HepG2 (cell line): Measurements from ENCODE around the gene STK10. TPM values are rescaled to one million over a fixed set of nuclear protein-coding genes. Genes with fewer than 3 reads are reported as not detected.

Source experiments
- ATAC-seq: fragments of 200-7000 bp; cut with Tn5 transposase; 3 replicates; pipeline ENCODE4 v1.9.1; 2020; ENCODE audit warnings: mild to moderate bottlenecking, moderate library complexity
- BruUV-seq: library from RNA; stranded (reverse); fragments of 400-500 nt; replicated peaks from 2 replicates; lab custom pipeline; 2021; lab: Mats Ljungman, UMichigan
- CTCF ChIA-PET: fragments of 300-600 bp; formaldehyde crosslinking; extraction: SDS; loops from one replicate; lab custom pipeline; 2021; ENCODE audit warnings: low total read pairs, inconsistent platforms, low intra/inter-chr PET ratio; lab: Yijun Ruan, JAX
- POLR2A ChIA-PET: fragments of 350-600 bp; sonication (Branson Sonifier 250); formaldehyde crosslinking; loops from one replicate; lab custom pipeline; 2020; ENCODE audit warnings: antibody characterized with exemption, inconsistent platforms; lab: Yijun Ruan, JAX
- DNase-seq: peaks from one replicate; pipeline ENCODE4 v3.0.0-alpha.2; 2015; ENCODE audit warnings: low spot score
- FAIRE-seq: peaks from 3 replicates; lab custom pipeline; 2011; peaks lifted over from hg19 to GRCh38; lab: Jason Lieb, UNC
- H2AFZ ChIP-seq: one replicate; pipeline ENCODE4 v1.6.1; 2011; ENCODE audit warnings: low read length, inconsistent platforms
- H3K27ac ChIP-seq: fragments of 300-600 bp; 3 replicates; pipeline ENCODE4 v1.8.0; 2011; ENCODE audit warnings: mixed run types, mild to moderate bottlenecking, mixed read lengths, low read length, inconsistent platforms; ENCODE audit not compliant: insufficient read depth; ENCODE audit errors: extremely low read length
- H3K27me3 ChIP-seq, 2 experiments: fragments of 200-600 bp in 1 of 2; 2 replicates in 1 of 2; 3 replicates in 1 of 2; pipeline versions ENCODE4 v1.6.0 to v1.8.0; 2011; ENCODE audit warnings: low read length in 2 of 2, mild to moderate bottlenecking in 2 of 2, moderate library complexity in 2 of 2, inconsistent platforms in 1 of 2; ENCODE audit not compliant: insufficient read depth in 2 of 2, control insufficient read depth in 1 of 2
- H3K36me3 ChIP-seq, 2 experiments: fragments of 200-600 bp in 1 of 2; replicated peaks in 1 of 2; 2 replicates in 1 of 2; 3 replicates in 1 of 2; pipeline versions ENCODE4 v1.5.1 to v1.8.0; 2011; ENCODE audit warnings: low read length in 2 of 2, inconsistent platforms in 1 of 2; ENCODE audit not compliant: insufficient read depth in 2 of 2, control insufficient read depth in 1 of 2
- H3K4me1 ChIP-seq: 2 replicates; pipeline ENCODE4 v1.5.1; 2012; ENCODE audit warnings: low read length, inconsistent platforms; ENCODE audit not compliant: insufficient read depth
- H3K4me2 ChIP-seq: 2 replicates; pipeline ENCODE4 v1.6.0; 2011; ENCODE audit warnings: low read depth, low read length, inconsistent platforms
- H3K4me3 ChIP-seq, 3 experiments: fragments of 200-600 bp in 1 of 3; sonication (generic), shearing (Covaris generic) in 1 of 3; replicated peaks in 1 of 3; 2 replicates each; pipeline ENCODE4 v1.5.1; 2011 to 2016; ENCODE audit warnings: low read length in 3 of 3, inconsistent platforms in 2 of 3, low read depth in 2 of 3, mild to moderate bottlenecking in 2 of 3, control low read depth in 1 of 3, mixed read lengths in 1 of 3; ENCODE audit not compliant: insufficient read depth in 1 of 3
- H3K79me2 ChIP-seq: one replicate; pipeline ENCODE4 v1.6.1; 2011; ENCODE audit warnings: low read length, inconsistent platforms; ENCODE audit not compliant: insufficient read depth
- H3K9ac ChIP-seq: 2 replicates; pipeline ENCODE4 v1.6.0; 2011; ENCODE audit warnings: mild to moderate bottlenecking, low read depth, low read length, inconsistent platforms; ENCODE audit not compliant: insufficient read depth
- H3K9me3 ChIP-seq: 2 replicates; pipeline ENCODE4 v1.5.1; 2012; ENCODE audit warnings: mild to moderate bottlenecking, low read length
- H4K20me1 ChIP-seq: 2 replicates; pipeline ENCODE4 v1.6.0; 2011; ENCODE audit warnings: inconsistent platforms, mild to moderate bottlenecking, low read length, moderate library complexity; ENCODE audit not compliant: insufficient read depth
- ARNT2 ChIP-seq: sonication (generic); formaldehyde crosslinking; IDR thresholded peaks from 2 replicates; pipeline ENCODE4 v1.8.0; 2022; ENCODE audit warnings: mild to moderate bottlenecking, low read depth, missing genetic modification reagents, moderate library complexity
- FOXA1 ChIP-seq, 2 experiments: fragments of 450-650 bp in 1 of 2; sonication (generic) in 1 of 2; formaldehyde crosslinking in 1 of 2; IDR thresholded peaks; 2 replicates each; pipeline versions ENCODE4 v1.4.0 to v1.6.1; 2016 to 2020; ENCODE audit warnings: missing genetic modification reagents in 1 of 2
- MXD4 ChIP-seq: IDR thresholded peaks from 2 replicates; pipeline ENCODE4 v1.6.1; 2016; ENCODE audit warnings: mild to moderate bottlenecking, missing biosample characterization, missing genetic modification reagents
- NFE2 ChIP-seq: sonication (generic); formaldehyde crosslinking; IDR thresholded peaks from 2 replicates; pipeline ENCODE4 v1.4.0; 2020; ENCODE audit warnings: missing genetic modification reagents
- NFYB ChIP-seq: sonication (generic); formaldehyde crosslinking; IDR thresholded peaks from 2 replicates; pipeline ENCODE4 v1.4.0; 2020; ENCODE audit warnings: missing genetic modification reagents
- PBX3 ChIP-seq: sonication (generic); formaldehyde crosslinking; IDR thresholded peaks from 2 replicates; pipeline ENCODE4 v1.8.1; 2023; ENCODE audit warnings: missing genetic modification reagents, inconsistent platforms, borderline replicate concordance
- PHF20 ChIP-seq: sonication (generic); formaldehyde crosslinking; IDR thresholded peaks from 2 replicates; pipeline ENCODE4 v1.5.0; 2020; ENCODE audit warnings: mild to moderate bottlenecking, missing genetic modification reagents
- RFXANK ChIP-seq: IDR thresholded peaks from 2 replicates; pipeline ENCODE4 v1.6.1; 2016
- ZNF235 ChIP-seq: sonication (generic); formaldehyde crosslinking; IDR thresholded peaks from 2 replicates; pipeline ENCODE4 v1.8.1; 2023; ENCODE audit warnings: mild to moderate bottlenecking, missing genetic modification reagents, borderline replicate concordance
- ZNF335 ChIP-seq: sonication (generic); formaldehyde crosslinking; IDR thresholded peaks from 2 replicates; pipeline ENCODE4 v1.4.0; 2020; ENCODE audit warnings: missing genetic modification reagents
- ZNF770 ChIP-seq: sonication (generic); formaldehyde crosslinking; IDR thresholded peaks from 2 replicates; pipeline ENCODE4 v1.5.0; 2020; ENCODE audit warnings: mild to moderate bottlenecking, missing genetic modification reagents
- WGBS: methylation state at CpG from one replicate; pipeline ENCODE4 v1.1.6; 2017; ENCODE audit warnings: low lambda C conversion rate; 5-methylcytosine and 5-hydroxymethylcytosine counted together
- in situ Hi-C: cut with HindIII; loops from 2 replicates; pipeline ENCODE4 v1.10.0; 2017; ENCODE audit warnings: low pct_unique_long_range_greater_than_20kb; ENCODE audit not compliant: extremely low pct_ligation_motif_present
- intact Hi-C: fragments of 100-400 bp; cut with micrococcal nuclease; formaldehyde crosslinking; loops from one replicate; pipeline ENCODE4 v1.10.0; 2022; ENCODE audit not compliant: unreplicated experiment
- polyA plus RNA-seq, 8 experiments: library from polyadenylated mRNA; depleted of rRNA in 3 of 8; stranded (reverse) in 7 of 8; unstranded in 1 of 8; fragments of >200 nt; fragmentation: Illumina TruSeq in 4 of 8; extraction: Trizol in 4 of 8; gene quantifications; 2 replicates each; pipeline versions ENCODE4 v1.2.1 to v1.2.3, GENCODE V29; 2011 to 2016; ENCODE audit warnings: low read depth in 4 of 8, missing spikeins in 1 of 8, mixed read lengths in 1 of 8; ENCODE audit not compliant: insufficient read depth in 1 of 8
- total RNA-seq, 5 experiments: library from RNA; depleted of rRNA; stranded (reverse); fragments of >200 nt; fragmentation: Illumina TruSeq; extraction: Trizol; gene quantifications; 2 replicates each; pipeline ENCODE4 v1.2.3, GENCODE V29; 2016; ENCODE audit warnings: low read depth in 1 of 5

STK10 gene
- total and polyA plus RNA-seq, 2 of the 13 experiments (the other 11 are each of a cell fraction or from before 2014, with no cell fraction given) = 7.0 to 7.2 TPM

DNA sequence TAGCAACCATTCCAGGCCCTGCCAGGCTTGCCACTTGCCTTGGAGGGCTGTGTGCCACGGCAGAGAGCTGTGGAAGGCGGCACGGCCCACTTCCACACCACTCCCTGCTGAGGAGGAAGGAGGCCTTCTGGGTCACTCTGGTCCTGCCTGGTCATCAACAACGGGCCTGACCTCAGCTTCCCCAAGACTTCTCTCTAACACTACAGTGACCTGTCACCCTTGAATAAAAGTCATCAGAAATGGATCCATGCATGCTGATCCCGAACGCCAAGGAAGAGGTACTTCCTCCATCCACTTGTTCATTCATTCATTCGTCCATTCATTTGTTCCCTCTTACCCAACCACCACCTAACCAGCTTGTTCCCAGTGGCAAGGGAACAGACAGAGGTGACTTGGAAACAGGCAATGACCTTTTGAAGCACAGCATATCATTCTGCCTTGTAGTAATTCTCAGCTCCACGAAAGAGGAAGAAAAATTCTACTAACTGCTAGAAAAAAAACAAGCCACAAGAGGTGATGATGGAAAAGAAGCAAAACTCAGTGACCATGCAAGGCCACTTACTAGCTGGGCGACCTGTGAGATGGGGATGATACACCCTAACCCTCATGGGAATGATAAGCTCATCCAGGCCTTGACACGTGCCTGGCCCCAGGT, 58.6 kb downstream of the STK10 start (continued):
- TF ChIP-seq FOXA1 (IDR thresholded peaks at IDR 0.05) (no peak), FOXA1 (CRISPR knock-in tag; IDR thresholded peaks at IDR 0.05) (no peak)

DNA sequence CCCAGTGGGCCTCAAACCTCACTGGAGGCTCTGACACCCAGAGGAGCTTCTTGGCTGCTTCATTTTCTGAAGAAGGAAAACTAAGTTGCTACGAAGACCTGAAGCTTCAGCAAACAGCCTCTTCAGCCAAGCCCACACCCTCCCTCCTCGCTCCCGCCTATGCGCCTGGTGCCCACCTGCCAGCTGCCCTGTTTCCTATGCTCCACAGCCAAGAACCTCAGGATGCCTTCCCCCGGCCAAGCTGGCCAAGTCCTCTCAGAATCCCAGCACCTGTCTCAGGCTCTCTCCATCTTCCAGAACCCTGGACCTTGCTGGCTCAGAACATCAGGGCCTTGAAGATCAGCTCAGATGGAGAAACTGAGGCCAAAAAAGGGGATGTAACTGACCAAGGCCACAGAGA, 60.4 kb downstream of the STK10 start:
- WGBS = 95% methylated on average over 5 of the region's 5 CpGs
- intact Hi-C loops = no loop called here
- Histone ChIP-seq H3K36me3 (peaks cover 2 to 7% of the 10 kb centered on the region in 2 experiments; a peak in 3 of 5 replicates), H3K9me3 (no peaks in the 10 kb centered on the region), H3K4me3 (no peak overlapping the region), H3K27me3 (no peaks in the 10 kb centered on the region), H3K4me1 (no peaks in the 10 kb centered on the region), H3K9ac (no peak overlapping the region), H2AFZ (no peak overlapping the region), H3K27ac (no peak overlapping the region), H4K20me1 (no peaks in the 10 kb centered on the region), H3K79me2 (no peaks in the 10 kb centered on the region), H3K4me2 (no peak overlapping the region)
- ChIA-PET CTCF (no interaction called here), POLR2A (no interaction called here)
- ATAC-seq (no peak), FAIRE-seq (no peak), DNase-seq (no peak)
- in situ Hi-C loops = no loop called here
- no peak for TF ChIP-seq ARNT2 (CRISPR knock-in tag)
- TF ChIP-seq PHF20 = no peak
- no peak for TF ChIP-seq NFE2 (CRISPR knock-in tag)
- no peak for TF ChIP-seq MXD4
- no peak for TF ChIP-seq ZNF335 (CRISPR knock-in tag)
- TF ChIP-seq ZNF770 (CRISPR knock-in tag) = no peak
- no peak for TF ChIP-seq ZNF235 (CRISPR knock-in tag)
- TF ChIP-seq RFXANK = no peak
- no peak for TF ChIP-seq NFYB
- TF ChIP-seq PBX3 (CRISPR knock-in tag) = no peak
- BruUV-seq = no TSS peak
